ENCODE results near the gene CPN1.

Gene CPN1

DNA sequence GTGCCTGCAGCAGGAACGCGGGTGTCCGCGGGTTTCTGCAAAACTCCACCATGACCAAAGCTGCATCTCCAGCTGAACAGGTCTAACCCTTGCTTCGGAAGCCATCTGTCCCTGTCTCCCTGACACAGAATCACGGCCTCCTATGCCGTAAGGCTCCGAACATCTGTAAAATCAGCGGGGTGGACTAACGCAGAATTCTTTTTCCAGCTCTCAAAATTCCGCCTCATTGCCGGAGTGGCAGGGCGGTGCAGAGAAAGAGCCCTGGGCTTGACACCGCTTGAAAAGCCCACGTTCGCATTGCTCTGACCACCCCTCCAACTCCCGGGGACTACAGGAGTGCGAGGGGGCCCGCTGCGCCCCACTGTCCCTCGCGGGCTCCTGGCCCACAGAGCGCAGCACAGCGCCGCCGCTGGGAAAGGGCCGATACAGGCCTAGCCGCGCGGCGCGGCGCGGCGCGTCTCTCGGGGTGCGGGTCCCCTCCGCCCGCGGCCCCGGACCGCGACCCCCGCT lies 72.3 kb downstream of the CPN1 start:
- TF ChIP-seq CTCF (IDR thresholded peaks at IDR 0.05; ENCODE audit: control insufficient read depth, insufficient read depth, low read depth, low read length, missing control alignments) = peak; percentile 55
- DNase-seq (ENCODE audit: low read depth) = no peak
- peak overlapping the region; percentile 95 for H3K4me3 ChIP-seq (ENCODE audit: control insufficient read depth, low read depth, low read length)

GRCh38 chr10:100008708-100009282 lies 72.9 kb downstream of the CPN1 start:
- no peak for TF ChIP-seq CTCF (IDR thresholded peaks at IDR 0.05; ENCODE audit: control insufficient read depth, insufficient read depth, low read depth, low read length, missing control alignments)
- peak overlapping the region; percentile 95 for H3K4me3 ChIP-seq (ENCODE audit: control insufficient read depth, low read depth, low read length)
- no peak for DNase-seq (ENCODE audit: low read depth)

DNA sequence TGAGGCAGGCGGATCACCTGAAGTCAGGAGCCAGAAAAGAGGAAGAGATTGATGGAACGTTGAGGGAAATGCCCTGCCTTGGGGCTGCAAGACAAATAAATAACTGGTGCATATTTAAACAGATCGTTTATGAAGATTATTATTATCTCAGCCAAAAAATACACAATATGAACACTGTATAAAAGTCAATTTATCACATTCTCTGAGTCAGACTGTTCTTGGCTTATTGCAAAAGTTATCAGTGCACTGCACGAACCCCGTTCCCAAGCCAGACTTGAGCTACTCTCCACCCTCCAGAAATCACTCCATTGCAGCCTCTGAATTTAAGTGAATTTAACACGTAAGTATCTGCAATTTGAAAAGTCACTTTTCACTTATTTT lies 73.5 kb downstream of the CPN1 start:
- H3K4me3 ChIP-seq (ENCODE audit: control insufficient read depth, low read depth, low read length) = peak overlapping the region; percentile 95
- no peak for TF ChIP-seq CTCF (IDR thresholded peaks at IDR 0.05; ENCODE audit: control insufficient read depth, insufficient read depth, low read depth, low read length, missing control alignments)
- no peak for DNase-seq (ENCODE audit: low read depth)

DNA sequence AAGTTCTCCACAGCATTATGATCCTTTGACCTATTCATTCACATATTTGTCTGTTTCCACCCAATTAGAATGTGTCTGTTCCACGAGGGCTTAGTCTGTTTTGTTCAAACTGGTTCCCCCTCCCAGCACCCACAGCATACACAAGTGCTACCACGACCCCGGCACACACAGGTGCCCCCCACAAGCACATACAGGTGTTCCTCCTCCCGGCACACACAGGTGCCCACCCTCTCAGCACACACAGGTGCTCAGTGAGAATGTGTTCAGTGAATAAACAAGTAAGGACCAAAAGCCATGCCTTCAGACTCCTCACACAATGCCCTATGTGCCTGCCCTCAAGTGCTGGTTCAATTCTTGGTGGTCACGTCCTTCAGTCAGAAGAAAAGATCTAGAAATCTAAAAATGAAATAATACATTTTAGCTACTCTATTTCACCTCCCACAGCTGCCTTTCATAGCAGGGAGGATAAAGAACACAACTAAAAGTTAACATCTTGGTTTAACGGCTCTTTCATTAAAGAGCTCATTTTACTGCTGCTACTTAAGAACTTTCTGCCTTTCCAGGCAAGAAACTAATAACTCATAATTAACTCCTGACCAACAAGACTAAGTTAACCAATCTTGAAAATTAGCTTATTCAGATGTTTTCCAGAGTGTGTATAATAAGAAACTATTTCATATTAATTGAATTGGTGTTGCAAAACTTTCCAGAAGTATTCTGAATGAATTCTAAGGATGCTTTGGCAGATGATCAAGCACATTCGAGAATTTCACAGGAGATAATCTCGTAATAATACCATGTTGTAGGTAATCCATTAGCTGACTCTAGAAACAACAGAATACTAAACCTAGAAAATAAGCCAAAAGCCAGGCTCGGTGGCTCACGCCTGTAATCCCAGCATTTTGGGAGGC lies 74.2 kb downstream of the CPN1 start:
- peak overlapping the region; percentile 95 for H3K4me3 ChIP-seq (ENCODE audit: control insufficient read depth, low read depth, low read length)
- no peak for TF ChIP-seq CTCF (IDR thresholded peaks at IDR 0.05; ENCODE audit: control insufficient read depth, insufficient read depth, low read depth, low read length, missing control alignments)
- no peak for DNase-seq (ENCODE audit: low read depth)

GRCh38 chr10:100006243-100006886 lies 75.3 kb downstream of the CPN1 start:
- H3K4me3 ChIP-seq (ENCODE audit: control insufficient read depth, low read depth, low read length) = peak overlapping the region; percentile 95
- DNase-seq (ENCODE audit: low read depth) = peak; percentile 88
- TF ChIP-seq CTCF (IDR thresholded peaks at IDR 0.05; ENCODE audit: control insufficient read depth, insufficient read depth, low read depth, low read length, missing control alignments) = no peak

DNA sequence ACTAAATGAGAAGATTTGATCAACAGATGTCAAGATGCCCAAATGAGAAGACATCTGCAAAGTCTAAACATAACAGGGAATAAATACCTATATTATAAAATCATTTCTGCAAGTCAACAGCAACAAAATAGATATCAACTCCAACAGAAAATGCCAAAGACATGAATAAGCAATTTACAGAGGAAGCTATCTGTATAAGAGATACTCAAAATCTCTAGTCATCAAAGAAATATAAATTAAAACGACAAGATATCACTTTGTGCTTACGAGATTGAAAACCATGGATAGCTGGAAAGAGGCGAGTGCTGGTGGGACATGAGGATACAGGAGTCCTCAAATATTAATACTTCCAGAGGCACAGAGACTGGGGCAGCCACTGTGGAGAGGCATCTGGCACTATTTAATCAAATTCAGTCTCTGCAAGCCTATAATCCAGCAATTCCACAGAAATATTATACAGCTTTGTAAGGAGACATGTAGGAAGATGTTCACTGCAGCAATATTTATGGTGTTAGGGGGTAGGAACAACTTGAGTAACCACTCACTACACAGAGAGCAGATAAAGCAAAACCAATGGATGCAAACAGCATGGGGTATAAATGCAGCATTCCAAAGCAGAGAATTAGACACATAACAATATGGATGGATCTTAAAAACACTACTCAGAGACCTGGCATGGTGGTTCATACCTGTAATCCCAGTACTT lies 76.7 kb downstream of the CPN1 start:
- no peak for TF ChIP-seq CTCF (IDR thresholded peaks at IDR 0.05; ENCODE audit: control insufficient read depth, insufficient read depth, low read depth, low read length, missing control alignments)
- H3K4me3 ChIP-seq (ENCODE audit: control insufficient read depth, low read depth, low read length) = peak overlapping the region; percentile 11
- no peak for DNase-seq (ENCODE audit: low read depth)

Measured in AG09309 (cell line).